CD1c-positive myeloid dendritic cell (primary cell): Measurements from ENCODE around the gene EVL.

ENCODE experiments used
- DNase-seq: peaks from one replicate; pipeline ENCODE4 v3.0.0-alpha.2; 2016; ENCODE audit errors: extremely low spot score

Gene EVL

DNA sequence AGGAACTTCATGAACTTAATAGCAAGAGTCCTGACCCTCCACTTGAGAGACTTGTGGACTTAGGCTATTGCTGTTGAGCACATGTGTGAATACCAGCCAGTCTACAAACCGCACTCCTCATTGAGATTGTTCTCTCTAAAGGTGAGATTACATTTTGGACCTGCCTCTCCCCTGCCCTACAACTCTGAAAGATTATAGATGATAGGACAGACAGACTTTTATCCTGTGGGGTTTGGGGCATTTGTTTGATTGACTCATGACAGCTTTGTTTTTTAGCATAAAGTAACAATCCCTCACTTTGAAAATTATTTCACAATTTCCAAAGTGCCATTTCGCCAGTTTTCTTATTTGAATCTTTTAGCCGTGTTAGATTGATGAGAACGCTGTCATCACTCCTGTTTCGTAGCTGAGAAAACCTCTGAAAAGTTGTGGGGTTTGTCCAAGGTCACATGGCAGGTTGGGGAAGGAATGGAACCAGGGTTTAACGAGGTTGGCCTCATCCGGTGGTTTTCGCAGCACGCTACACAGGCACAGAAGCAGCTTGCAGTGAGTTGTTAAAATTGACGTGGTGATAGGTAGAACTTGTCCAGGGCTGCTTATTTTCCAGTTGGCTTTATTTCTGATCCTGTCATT is 836 bp downstream of the EVL start:
- DNase-seq, result peak; percentile 74

DNA sequence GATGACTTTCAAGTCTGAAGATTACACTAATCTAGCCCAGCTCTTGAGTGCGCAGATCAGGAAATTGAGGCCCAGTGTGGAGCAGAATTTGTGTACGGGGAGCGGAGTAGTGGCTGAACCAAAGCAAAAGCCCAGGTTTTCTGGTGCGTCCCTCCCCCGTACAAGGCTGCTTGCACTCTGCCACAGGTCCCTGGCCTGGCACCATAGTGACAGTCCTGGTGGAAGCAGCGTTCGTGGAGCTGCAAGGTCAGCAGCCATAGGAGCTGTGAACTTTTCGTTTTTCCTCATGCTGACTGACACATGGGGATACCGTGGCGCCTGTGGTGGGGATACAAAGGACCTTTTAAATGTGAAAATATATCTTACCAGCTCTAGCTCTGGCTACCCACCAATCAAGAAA is 1.7 kb downstream of the EVL start:
- no peak for DNase-seq

DNA sequence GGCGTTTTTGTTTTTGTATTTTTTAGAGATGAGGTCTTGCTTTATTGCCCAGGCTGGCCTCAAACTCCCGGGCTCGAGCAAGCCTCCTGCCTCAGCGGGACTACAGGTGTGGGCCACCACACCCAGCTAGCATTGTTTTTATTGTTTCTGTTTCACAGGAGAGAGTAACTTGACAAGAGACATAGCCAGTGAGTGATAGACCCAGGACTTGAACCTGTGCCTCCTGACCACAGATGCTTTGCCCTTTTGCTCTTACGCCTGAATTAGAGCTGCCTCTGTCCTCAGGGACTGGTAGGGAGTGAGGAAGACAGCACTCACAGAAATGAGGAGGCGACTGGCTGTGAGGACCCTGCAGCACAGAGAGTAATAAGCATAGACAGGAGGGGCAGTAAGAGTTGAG is 2.3 kb downstream of the EVL start:
- DNase-seq, result no peak

DNA sequence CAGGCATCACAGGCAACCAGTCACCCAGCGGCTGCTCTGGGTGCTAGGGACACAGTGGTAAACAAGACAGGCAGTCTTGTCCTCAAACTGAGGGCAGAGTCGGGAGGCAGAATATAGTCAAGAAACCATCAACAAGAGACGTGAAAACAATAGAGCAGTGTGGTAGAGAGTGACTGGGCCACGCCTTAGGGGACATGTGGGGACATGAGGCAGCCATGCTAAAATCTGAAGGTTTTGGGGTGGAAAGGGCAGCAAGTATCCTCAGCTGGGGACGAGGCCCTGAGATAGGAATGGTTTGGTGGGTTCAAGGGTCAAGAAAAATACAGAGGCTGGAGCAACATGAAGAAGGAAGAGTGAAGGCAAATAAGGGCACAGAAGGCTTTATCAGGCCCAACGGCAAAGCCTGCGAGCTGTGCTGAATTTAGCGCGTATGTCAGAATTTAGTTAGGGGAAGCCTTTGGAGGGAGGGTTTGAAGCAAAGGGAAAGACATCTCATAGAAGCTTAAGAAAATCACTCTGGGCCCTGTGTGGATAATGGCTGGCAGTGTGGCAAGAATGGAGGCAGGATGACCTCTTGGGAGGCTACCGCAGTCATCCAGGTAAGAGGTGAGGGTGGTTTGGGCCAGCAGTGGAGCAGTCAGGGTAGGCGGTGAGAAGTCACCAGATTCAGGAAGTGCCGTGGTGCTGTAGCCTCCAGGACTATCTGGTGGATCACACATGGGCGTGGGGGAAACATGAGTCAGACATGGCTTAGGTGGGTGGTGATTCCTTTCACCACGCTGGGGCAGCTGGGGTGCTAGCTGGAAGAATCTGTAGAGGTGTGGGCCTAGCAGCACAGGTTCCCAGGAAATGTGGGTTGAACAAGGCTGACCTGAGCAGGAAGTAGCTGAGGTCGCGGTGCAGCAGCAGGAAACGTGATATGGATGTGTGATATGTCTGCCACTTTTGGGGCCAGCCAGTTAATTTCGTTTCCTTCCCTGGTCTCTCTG is 3.0 kb downstream of the EVL start:
- peak; percentile 95 for DNase-seq

DNA sequence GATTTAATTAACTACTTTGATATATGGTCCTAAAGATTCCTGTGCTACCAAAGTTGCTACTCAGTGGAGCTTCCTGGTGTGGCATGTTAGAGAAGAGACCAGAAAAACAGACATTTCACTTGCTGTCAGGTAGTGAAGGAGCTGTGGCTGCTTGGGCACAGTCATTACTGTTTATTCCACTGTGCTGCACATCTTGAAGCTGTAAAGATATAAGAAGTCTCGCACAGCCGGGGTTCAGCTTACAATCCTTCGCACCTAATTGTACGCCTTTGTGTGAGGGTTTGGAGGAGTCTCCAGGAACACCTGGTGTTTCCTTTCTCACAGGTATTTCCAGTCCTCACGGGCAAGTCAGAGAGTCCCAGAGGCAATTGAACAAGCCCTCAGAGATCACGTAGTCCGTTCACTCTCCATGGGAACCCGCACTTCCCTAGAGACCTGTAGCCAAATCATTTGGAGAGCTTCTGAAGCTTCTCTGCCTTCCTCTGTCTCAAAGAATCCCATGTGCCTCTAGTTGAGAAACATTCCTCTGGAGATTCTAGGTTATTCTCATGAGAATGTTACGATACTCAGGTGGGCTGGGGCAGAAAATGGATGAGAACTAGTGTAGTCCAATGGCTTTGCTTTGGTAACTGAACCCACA is 4.1 kb downstream of the EVL start:
- peak; percentile 37 for DNase-seq

DNA sequence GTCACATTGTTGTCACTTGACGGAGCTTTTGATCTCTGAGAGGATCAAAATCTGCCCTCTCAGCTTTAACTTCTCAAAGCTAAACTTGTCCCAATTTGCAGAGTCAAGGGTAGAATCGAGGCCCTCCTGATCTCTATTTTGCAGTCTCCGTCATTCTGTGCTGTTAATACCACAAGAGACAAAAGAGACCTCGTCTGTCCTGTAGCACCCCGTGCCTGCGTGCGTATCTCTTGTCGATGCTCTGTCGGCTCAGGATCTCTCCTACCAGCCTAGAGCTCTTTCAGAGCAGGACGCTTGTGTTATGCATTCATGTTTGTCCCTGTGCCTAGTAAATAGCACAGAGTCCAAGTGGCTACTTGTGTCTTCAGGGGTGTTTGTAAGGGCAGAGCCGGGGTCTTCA is 5.1 kb downstream of the EVL start:
- DNase-seq, result no peak

DNA sequence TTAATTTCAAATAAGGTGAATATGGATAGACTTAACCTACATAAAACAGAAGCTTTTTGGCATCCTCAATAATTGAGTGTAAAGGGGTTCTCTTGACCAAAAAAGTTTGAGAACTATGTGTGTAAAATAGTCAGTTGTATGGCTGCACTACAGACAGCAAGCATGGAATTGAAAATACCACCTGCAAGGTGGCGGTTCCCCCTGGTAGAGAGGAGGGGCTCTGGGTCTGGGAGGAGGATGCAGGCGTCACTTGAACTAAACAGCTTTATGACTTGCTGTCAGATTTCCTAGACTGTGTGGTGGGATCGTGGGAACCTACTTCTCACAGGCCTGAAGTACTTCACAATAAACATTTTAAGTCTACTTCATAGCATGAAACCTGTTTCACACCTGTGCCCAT is 6.3 kb downstream of the EVL start:
- no peak for DNase-seq

DNA sequence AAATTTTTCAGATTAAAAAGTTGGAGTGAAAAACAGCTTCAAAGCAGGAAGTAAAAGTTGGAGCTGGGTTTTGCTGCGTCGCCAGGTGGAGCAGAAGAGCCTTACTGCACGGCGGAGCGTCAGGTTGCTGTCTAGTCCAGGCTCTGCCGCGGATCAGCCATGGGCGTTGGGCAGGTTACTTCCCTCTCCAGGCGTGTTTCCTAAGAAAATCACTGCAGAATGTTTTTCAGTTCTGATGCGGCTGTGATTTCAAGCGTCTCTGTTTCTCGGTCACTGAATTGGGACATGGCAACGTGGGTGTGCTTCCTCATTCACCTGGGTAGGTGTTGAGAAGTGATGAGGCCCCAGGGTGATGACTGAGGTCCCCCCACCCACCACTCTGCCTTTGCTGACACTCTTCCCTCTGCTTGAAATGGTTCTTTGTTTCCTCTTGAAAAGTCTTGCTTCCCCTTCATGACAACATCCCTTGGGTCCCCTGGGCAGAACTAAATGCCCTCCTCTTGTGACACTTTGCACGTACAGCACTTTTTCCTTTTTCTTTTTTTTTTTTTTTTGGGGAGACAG is 7.6 kb downstream of the EVL start:
- peak; percentile 98 for DNase-seq

DNA sequence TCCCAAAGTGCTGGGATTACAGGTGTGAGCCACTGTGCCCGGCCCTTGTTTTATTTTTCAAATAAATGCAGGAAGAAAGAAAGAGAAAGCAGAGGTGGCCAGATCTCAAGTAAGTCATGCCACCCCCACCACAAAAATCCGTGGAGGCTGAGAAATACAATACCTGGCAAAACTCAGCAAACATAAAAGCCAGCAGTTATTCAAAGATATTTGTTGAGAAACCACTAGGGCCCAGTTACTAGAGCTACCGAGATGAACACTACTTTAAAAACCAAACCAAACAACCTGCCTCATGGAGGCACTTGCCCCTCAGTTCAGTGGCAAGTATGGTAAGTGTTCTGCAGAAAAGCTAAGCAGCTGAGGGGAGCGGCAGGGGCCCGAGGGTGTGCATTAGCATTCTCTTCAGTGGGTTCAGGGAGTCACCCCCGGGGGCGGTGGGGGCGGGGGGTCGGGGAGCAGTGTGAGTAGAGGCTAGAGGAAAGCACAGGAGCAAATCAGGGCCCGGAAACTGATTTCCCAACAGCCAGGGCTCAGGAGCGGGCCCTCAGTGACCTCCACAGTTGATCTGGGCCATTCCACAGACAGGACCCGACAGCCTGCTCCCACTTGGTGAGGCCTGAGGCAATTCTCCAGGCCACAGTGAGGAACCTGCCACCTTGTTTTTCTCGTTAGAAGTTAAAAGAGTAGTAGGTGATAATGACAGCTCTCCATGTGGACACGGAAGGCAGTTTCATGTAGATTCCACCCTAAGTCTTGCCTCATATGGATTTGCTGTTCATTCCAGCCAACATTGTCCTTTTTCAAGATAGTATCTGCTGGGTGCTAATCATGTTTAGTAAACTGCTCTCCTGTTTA is 8.6 kb downstream of the EVL start:
- peak; percentile 58 for DNase-seq

DNA sequence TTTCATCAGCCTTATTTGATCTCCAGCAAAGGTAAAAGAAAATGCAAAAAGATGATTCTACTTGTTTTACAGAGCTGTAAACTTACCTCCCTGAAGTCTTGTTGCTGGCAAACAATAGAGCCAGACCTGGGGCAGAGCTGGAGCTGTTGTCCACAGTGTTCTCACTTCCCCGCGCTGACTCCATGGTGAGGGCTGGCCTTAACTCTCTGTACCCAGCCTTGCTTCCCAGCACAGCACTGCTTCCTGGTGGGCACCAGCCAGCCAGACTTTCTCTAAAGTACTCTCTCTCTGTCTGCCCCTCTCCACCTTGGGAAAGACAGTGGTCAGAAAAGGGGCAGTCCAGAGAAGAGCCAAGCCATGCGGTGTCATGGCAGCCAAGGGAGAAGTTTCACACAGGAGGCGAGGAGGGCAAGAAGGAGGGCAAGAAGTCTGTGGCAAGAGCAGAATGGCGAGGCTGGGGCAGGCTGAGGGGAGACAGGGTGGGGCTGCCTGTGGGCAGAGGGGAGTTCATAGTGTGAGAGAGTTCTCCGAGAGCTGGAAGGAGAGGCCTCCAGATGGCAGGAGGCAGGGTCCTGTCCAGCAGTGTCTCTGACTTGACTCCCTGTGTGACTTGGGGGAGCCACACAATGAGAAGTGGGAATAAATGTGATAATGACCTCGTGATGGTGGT is 9.3 kb downstream of the EVL start:
- DNase-seq, result peak; percentile 57

DNA sequence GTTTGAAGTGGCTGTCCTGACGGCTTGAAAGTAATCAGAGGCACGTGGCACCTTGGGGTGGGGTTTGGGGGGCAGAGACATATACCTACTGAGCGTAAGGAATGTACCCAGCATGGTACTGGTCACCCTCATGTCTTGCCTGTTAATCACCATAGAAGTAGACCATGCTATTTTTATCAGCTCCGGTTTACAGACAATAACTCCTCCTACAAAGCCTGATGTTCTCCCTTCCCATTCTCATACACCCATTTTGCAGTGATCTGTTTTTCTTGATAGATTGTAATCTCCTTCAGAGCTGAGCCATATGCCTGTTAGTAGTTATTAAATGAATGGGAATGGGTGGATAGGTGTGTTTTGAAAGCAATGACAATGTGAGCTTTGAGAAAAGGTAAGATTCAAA is 10.5 kb downstream of the EVL start:
- DNase-seq, result no peak

DNA sequence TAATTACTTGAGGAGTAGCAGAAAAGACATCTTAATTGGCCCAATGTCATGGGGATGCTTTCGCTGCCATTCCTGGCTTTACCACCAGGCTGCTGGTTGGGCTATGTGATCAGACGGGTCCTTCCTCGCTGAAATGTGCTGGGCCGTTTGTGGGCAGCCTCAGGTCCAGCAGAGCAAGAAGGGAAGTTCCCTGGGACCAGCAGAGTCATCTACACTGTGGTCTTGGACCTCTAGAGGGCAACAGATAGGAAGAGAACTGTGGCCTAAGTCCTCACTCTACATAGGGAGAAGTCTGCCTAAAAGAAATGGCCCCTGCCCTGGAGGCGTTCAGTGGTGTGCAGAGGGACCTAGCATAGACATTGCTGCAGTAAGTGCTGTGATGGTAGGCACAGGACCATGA is 10.9 kb downstream of the EVL start:
- peak; percentile 92 for DNase-seq

DNA sequence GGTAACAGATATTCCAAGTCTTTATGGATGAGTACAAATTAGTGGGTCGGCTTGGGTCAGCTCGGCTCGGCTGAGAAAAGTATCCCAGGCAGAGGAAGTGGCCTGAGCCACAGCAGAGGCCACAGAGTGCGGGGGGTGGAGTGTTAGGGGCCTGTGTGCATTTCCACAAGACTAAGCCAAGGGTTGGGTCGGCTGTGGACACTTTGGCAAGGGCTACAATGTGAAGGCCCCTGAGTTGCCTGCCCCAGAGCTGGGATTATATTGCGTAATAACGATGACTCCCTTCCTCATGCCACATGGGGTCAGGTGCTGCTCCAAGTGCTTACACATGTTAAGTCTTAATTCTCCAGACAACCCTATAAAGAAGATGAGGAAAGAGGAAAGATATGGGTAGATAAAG is 11.4 kb downstream of the EVL start:
- DNase-seq, result peak; percentile 62

DNA sequence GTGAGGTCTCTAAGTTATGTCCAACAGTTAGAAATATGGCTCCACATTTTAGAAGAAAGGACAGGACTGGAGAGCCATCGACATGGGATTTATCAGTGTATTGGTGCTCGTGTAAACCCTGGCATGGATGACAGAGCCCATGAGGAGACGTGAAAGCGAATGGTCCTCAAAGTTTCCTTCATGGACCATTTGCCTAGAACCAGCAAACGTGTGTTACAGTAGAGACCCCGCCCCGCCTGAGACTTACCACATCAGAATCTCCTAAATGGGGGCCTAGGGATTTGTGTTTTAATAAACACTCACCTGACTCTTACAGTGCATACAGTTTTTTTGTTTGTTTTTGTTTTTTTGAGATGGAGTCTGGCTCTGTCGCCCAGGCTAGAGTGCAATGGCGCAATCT is 12.2 kb downstream of the EVL start:
- DNase-seq, result no peak

DNA sequence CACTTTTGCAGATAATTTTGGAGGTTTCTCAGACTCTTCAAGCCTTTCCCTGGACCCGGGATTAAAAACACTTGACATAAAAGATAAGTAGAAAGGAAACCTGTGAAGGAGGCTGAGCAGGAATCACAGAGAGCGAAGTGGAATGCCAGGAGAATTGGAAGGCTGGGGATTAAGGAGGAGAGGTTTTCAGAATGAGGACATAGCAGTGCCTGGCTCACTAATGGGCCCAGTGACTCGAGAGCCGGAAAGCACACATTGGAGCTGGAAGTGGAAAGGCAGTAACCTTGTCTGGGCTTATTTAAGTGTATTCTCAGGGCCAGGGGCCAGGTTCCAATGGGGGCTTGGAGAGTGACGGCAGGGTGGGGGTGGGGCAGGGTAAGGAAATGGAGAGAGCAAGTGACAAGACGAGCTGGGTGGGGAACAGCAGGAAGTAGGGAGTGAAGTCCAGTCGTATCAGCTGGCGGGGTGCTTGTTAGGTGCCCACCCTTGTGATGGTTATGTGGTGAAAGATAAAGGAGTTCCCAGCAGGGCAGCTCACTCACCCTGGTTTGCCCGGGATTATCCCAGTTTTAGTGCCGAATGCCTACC is 13.1 kb downstream of the EVL start:
- DNase-seq, result no peak

DNA sequence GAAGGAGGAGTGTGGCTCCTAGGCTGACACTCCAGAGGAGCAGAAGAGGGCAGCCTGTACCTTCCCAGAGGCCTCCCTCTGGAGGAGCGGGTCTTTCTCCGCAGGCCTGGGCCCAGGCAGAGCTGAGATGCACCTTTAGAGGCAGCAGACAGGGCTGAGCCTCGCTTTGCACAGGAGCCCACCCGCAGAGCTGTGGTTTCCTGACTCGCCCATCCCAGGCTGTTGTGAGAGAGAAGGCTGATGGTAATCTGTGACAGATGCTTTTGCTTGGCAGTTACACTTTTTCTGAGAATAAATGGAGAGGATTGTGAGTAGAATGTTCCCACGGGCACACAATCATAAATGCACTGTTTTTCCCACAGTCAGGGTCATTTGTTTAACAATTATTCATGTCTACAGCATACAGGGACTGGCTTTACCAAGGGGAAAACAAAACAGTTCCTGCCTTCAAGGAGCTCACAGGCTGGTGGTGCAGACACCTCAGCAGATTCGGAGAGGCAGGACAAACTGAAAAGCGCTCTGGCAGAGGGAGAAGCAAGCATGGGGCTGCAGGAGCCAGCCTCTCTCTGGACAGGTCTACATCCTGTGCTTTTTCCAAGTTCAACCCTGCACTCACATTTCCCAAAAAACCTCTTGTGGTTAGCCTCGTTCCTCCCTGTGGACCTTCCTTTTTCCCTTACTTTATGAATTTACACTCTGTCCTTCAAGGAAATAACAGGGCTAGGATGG is 13.9 kb downstream of the EVL start:
- peak; percentile 47 for DNase-seq

DNA sequence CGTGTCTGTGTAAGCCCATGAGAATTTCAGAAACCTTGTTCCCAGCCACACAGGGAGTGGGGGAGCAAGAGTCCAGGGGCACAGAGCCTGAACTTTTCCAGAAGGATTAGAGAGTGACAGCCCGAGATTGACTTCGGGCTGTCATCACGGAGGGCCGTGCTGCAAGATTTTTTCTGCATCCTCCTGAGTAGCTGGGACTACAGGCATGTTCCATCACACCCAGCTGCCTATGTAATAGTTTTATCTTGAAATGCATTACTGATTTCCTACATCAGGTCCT is 14.4 kb downstream of the EVL start:
- DNase-seq, result no peak

DNA sequence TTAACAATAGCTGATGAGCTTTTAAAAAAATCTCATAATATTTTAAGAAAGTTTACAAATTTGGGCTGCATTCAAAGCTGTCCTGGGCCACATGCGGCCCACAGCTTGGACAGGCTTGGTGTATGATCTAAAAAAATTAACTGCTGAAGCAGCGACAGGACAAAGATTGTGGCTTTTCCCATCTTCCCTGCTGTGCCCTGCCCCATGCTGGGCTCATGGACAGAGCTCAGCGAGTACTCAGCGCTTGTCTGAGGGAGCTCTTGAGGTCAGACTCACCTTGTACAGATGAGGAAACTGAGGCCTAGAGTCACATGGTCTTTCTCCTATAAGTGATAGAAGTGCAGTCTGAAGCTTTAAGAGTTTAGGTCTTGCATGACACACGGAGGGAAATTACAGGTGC is 15.0 kb downstream of the EVL start:
- DNase-seq, result no peak

DNA sequence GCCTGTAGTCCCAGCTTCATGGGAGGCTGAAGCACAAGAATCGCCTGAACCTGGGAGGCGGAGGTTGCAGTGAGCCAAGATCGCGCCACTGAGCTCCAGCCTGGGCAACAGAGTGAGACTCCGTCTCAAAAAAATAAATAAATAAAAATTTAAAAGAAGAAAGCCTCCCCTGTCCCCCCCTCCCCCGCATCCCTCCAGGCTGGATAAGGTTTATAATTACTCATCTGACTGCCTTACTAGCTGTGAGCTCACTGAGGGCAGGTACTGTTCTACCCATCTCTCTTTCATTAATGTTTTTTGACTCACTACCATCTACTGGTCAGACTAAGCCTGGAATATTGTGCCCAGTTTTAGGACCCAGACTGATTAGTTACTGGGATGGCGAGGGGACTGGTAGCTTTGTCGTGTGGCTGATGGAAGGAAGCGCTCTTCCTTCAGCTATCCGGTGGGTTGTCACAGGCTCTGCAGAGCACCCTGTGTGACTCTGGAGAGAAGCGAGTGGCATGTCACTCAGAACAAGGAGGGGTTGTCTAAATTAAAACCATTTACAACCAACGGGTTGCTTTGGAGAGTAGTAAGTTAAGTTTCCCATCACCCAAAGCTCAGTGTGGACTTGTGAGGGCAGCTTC is 16.9 kb downstream of the EVL start:
- DNase-seq, result no peak

DNA sequence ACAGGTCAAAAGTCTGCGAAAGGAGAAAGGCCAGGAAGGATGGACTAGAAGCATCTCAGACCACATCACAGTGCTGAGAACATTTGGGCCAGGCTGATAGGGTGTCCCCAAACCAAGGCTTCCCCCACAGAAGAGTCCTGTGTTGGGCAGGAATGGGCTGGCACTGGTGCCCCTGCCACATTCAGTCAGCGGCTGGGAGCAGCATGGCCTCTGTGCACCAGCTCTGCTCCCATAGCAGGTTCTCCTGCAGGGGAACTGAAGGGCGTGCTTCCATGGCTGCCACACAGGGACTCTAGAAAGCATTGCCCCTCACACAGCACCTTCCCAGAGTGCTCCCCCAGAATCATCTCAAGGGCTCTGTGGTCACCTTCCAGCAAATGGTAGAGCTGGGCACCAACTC is 17.5 kb downstream of the EVL start:
- no peak for DNase-seq
